Middle frontal gyrus (tissue), 1 donor: ENCODE measurements around the gene TMEM245.
"Not testable (repeated sequence)": the region's sequence is repeated elsewhere in the genome, so short reads cannot be mapped to it uniquely, and the experiment has no call there.

Experiments used
- DNase-seq: peaks from one replicate; pipeline ENCODE4 v3.0.0-alpha.2; 2015; ENCODE audit warnings: low spot score; ENCODE audit errors: extremely low spot score

Gene TMEM245

DNA sequence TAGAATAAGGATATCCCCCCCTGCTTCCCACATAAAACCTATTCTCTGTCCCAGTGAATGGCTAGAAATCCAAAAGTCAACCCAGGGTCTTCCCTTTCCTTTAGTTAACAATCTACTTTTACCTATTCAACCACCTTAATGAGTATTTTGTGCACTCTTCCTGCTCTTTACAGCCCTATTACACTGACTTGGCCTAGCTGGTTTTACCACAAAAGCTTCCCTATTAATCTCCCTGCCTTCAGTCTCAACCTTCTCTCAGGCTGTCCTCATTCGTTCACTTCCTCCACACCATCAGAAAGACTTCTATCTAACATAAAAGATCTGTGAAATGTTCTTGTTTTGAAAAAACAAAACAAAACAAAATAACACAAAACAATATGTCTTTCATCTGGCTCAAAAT lies 122.6 kb downstream of the TMEM245 start:
- no peak for DNase-seq

DNA sequence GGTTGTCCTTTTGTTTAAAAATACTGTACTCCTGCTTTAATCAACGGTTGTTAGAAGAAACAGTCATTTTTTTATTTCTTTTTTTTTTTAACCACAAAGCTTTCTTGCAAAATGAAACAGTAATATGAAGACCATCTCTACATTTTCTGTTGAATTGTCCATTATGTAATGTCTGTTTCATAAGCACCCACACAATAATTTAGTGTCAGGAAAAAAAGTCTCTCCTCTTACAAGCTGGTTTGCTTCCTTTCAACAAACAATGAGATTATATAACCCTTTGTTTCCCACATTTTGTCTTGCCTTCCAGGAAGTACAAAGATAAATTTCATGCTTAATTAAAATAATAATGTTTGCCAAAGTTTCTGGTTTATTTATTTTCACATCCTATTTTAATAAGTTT lies 123.1 kb downstream of the TMEM245 start:
- no peak for DNase-seq

DNA sequence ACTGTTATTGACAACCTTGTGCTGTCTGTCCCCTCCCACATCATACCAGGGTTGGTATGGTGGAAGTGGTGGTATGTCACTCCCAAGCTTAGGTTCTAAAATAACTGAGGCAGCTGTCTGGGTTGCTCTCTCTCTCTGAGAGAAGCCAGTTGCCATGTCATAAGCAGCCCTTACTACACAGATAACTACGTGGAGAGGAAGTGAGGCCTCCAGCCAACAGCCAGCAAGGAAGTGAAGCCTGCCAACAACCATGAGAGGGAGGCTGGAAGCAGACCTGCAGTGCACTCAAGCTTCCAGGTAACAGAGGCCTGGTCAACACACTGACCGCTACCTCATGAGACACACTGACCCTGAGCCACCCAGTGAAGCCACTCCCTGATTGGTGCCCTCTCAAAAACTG lies 125.1 kb downstream of the TMEM245 start:
- DNase-seq: no peak

DNA sequence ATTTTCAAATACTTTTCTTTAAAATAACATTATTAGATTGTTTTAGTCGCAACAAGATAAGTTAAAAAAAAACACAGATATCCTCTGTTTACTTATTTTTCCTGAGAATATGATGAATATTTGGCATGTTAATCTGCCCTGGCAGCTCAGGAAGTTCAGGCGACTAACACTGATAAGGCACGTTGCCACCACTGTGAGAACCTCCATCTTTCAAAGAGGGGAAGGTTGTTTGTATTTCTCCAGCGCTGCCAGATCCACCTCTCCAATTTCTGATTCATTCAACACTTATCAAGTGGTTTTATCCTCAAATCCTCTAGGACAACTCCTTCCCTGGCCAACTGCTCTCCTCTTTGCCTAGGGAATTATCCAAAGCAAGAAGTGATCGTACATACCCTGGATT lies 128.3 kb downstream of the TMEM245 start:
- no peak for DNase-seq

DNA sequence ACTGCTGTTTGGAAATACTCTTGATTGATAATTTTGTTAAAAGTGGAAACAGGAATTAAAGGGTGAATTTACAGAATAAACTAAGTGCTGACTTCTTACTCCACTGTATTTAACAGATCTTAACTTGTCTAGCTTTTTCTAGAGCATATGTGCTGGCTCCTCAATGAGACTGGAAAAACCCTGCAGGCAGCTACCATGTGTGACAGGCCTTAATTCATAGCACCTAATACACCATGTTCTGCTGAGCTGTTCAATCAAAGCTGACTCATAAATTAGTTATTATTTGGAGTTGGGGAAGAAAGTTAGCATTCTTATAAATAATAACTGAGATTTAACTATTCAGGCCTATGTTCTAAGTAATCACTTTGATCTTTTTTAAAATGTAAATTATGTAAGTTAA lies 135.9 kb downstream of the TMEM245 start:
- no peak for DNase-seq

DNA sequence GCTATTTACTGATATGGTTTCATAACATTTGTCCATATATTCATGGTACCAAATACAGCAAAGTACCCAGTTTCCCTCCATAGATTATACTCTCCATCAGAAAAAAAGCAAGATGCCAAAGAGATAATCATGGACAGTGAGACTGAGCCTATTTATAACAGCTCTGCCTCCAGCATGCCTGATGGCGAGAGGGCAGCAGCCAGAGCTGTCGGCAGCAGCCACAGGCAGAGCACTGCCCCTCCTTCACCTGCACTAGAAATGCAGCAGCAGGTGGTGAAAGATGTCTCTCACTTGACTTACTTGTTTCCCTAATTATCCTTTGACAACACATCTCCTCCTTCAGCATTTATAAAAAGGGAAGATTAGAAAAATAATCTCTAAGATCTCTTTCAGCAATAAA lies 138.9 kb downstream of the TMEM245 start:
- DNase-seq: no peak

DNA sequence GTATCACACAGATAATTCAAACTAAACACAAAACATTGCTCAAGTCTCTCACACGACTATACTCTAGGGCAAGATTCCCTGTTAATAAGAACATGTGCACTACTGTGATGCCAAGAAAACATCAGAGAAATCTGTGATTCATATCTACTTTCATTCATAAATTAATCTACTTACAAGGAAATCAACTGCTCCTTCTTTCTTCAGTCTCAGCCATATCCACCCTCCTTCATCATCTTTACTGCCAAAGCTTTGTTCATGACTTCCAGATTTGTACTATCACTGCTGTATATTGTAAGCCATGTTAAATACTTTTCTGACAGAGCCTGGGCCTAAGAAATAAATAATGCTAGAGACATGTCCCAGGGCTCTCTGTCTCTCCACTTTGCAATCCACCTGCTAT lies 141.5 kb downstream of the TMEM245 start:
- no peak for DNase-seq

DNA sequence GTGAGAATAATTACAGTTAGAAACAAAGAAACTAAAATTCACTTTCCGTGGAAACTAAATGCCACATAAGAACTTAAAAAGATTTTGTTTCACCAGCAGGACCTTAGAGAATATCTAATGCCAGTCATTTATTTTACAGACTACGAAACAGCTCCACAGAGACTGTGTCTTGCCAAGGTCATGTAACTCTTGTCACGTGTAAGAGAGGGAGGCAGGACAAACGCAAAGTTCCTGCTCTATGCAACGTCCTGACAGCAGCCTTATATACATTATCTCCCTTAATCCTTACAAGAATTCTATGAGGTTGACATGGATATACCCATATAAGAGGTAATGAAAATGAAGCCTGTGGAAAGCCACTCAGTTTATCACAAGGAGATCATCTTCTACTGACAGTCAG lies 145.9 kb downstream of the TMEM245 start:
- no peak for DNase-seq

DNA sequence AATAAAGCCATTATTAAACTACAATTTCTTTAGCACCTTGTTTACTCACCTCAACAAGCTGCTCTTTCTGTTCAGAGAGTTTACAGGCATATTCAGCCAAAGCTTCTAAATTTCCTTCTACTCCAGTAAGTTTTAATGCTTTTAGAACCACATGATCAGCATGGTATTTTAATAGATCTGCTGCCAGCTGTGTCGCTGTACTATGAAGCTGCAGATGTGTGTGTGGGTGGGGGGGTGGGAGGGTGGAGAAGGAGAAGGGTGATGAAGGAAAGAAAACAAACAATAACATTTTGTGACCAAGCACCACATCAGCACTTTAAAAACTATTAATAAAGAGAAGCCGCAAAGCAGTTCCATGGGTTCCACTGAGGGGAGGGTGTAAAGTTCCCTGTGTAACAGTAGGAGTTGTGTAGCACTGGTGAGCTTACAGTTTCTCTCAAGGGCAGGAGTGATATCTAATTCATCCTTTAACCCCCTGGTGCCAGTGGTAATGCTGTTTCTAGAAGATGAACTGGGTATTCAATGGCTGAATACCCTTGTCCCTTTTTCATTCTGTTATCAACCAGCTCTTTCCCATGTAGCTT lies 147.0 kb downstream of the TMEM245 start:
- no peak for DNase-seq

DNA sequence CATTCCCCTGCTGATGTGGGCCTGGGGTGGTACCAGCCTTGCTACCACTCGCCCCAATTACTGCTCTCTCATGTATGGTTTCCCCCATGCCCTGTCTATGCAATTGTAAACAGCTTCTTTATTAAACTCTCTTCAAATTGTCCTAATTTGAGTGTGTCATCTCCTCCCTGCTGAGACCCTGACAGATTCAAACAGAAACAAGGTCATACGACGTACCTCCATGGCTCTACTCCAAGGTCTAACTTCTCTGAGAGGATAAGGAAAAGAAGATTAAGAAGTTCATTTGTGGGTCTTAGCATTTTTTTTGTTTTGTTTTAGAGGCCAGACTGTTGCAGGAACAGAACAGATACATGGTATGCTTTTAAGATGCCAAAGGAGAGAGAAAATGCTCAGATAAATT lies 147.6 kb downstream of the TMEM245 start:
- no peak for DNase-seq

DNA sequence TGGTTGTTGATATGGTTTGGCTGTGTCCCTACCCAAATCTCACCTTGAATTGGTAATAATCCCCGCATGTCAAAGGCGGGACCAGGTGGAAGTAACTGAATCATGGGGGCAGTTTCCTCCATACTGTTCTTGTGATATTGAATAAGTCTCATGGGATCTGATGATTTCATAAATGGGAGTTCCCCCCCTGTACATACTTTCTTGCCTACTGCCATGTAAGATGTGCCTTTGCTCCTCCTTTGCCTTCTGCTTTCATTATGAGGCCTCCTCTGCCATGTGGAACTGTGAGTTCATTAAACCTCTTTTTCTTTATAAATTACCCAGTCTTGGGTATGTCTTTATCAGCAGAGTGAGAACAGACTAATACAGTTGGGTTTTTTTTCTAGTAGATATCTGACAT lies 148.4 kb downstream of the TMEM245 start:
- not testable (repeated sequence) for DNase-seq

DNA sequence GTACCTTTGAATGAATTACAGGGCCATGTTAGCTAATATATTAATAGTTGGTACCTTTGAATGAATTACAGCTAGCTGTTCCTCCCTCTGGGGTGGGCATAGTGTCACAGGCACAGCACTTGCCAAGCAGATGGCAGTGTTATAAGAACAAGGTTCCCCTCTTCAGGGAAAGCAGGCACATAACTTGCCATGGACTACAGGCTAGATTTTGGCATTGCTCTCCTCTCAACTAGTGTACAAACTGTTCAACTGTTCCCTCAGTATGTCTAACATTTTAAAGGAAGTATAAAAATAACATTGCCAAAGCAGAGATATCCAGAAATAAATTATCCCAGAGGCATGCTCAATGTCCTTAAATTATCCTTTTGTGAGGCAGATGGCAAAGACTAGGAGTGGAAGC lies 151.8 kb downstream of the TMEM245 start:
- peak; percentile 51 for DNase-seq
